ENCODE measurements around the gene PSMB1. TPM values are rescaled to one million over a fixed set of nuclear protein-coding genes. Genes with fewer than 3 reads are reported as not detected.
"Not testable (repeated sequence)": the region's sequence is repeated elsewhere in the genome, so short reads cannot be mapped to it uniquely, and the experiment has no call there.

Gene PSMB1
- total RNA-seq, 1 experiment from 2014 or later = 358 TPM

DNA sequence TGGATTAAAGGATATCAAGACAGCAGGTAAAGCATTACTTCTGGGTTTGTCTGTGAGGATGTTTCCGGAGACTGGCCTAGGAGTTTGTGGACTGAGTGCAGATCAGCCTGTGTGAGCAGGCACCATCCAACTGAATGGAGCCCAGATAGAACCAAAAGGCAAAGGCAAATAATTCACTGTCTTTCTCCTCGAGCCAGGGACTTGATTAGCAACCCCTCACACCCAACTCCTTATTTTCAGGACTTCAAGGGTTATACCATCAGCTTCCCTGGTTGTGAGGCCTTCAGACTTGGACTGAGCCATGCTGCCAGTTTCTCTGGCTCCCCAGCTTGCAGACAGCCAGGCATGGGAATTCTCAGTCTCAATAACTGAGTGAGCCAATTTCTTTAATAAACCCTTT lies 19.3 kb downstream of the PSMB1 start:
- peaks cover 63% of the 10 kb centered on the region for H3K36me3 ChIP-seq (ENCODE audit: insufficient read depth, low read length, poor library complexity, severe bottlenecking)
- BruUV-seq (replicated peaks) = no TSS peak
- POLR2A ChIA-PET (ENCODE audit: low non-redundant PET) = no interaction called here

GRCh38 chr6:170532867-170533488 lies 20.1 kb downstream of the PSMB1 start:
- BruUV-seq (replicated peaks) = no TSS peak
- H3K27me3 ChIP-seq (replicated peaks; ENCODE audit: insufficient read depth, low read depth, low read length, poor library complexity) = no peaks in the 10 kb centered on the region
- no peak overlapping the region for H3K27ac ChIP-seq (ENCODE audit: low read depth, low read length, poor library complexity, severe bottlenecking)
- TF ChIP-seq, protein P1, sequence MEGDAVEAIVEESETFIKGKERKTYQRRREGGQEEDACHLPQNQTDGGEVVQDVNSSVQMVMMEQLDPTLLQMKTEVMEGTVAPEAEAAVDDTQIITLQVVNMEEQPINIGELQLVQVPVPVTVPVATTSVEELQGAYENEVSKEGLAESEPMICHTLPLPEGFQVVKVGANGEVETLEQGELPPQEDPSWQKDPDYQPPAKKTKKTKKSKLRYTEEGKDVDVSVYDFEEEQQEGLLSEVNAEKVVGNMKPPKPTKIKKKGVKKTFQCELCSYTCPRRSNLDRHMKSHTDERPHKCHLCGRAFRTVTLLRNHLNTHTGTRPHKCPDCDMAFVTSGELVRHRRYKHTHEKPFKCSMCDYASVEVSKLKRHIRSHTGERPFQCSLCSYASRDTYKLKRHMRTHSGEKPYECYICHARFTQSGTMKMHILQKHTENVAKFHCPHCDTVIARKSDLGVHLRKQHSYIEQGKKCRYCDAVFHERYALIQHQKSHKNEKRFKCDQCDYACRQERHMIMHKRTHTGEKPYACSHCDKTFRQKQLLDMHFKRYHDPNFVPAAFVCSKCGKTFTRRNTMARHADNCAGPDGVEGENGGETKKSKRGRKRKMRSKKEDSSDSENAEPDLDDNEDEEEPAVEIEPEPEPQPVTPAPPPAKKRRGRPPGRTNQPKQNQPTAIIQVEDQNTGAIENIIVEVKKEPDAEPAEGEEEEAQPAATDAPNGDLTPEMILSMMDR (conservative IDR thresholded peaks at IDR 0.05; ENCODE audit: low read depth, low read length) = no peak
- TF ChIP-seq EZH2 (IDR thresholded peaks at IDR 0.05; ENCODE audit: borderline replicate concordance, low read depth, low read length, poor library complexity, severe bottlenecking) = no peak
- DNase-seq (ENCODE audit: low spot score) = no peak
- H3K36me3 ChIP-seq (ENCODE audit: insufficient read depth, low read length, poor library complexity, severe bottlenecking) = peaks cover 54% of the 10 kb centered on the region
- H3K4me1 ChIP-seq (ENCODE audit: insufficient read depth, low read length, poor library complexity, severe bottlenecking) = no peaks in the 10 kb centered on the region
- POLR2A ChIA-PET (ENCODE audit: low non-redundant PET) = no interaction called here
- H3K4me3 ChIP-seq (ENCODE audit: low read depth, low read length, poor library complexity, severe bottlenecking) = no peak overlapping the region
- intact Hi-C loops (cut with micrococcal nuclease; ENCODE audit: unreplicated experiment) = loop anchor here (5.0 kb wide), 2 partner anchors 701 to 741 kb away; no protein-coding TSS in a partner anchor
- no peaks in the 10 kb centered on the region for H3K9me3 ChIP-seq (ENCODE audit: low read depth, low read length, poor library complexity, severe bottlenecking)
- CTCF ChIA-PET = no interaction called here

More for the DNA sequence above, 19.3 kb downstream of the PSMB1 start:
- TF ChIP-seq, protein P1 (conservative IDR thresholded peaks at IDR 0.05; ENCODE audit: low read depth, low read length) = no peak
- TF ChIP-seq EZH2 (IDR thresholded peaks at IDR 0.05; ENCODE audit: borderline replicate concordance, low read depth, low read length, poor library complexity, severe bottlenecking) = no peak
- no peak overlapping the region for H3K4me3 ChIP-seq (ENCODE audit: low read depth, low read length, poor library complexity, severe bottlenecking)
- intact Hi-C loops (cut with micrococcal nuclease; ENCODE audit: unreplicated experiment) = loop anchor here (5.0 kb wide), 2 partner anchors 701 to 741 kb away; no protein-coding TSS in a partner anchor
- no peaks in the 10 kb centered on the region for H3K4me1 ChIP-seq (ENCODE audit: insufficient read depth, low read length, poor library complexity, severe bottlenecking)
- no peak for DNase-seq (ENCODE audit: low spot score)
- CTCF ChIA-PET = no interaction called here
- no peaks in the 10 kb centered on the region for H3K9me3 ChIP-seq (ENCODE audit: low read depth, low read length, poor library complexity, severe bottlenecking)
- no peaks in the 10 kb centered on the region for H3K27me3 ChIP-seq (replicated peaks; ENCODE audit: insufficient read depth, low read depth, low read length, poor library complexity)
- no peak overlapping the region for H3K27ac ChIP-seq (ENCODE audit: low read depth, low read length, poor library complexity, severe bottlenecking)

DNA sequence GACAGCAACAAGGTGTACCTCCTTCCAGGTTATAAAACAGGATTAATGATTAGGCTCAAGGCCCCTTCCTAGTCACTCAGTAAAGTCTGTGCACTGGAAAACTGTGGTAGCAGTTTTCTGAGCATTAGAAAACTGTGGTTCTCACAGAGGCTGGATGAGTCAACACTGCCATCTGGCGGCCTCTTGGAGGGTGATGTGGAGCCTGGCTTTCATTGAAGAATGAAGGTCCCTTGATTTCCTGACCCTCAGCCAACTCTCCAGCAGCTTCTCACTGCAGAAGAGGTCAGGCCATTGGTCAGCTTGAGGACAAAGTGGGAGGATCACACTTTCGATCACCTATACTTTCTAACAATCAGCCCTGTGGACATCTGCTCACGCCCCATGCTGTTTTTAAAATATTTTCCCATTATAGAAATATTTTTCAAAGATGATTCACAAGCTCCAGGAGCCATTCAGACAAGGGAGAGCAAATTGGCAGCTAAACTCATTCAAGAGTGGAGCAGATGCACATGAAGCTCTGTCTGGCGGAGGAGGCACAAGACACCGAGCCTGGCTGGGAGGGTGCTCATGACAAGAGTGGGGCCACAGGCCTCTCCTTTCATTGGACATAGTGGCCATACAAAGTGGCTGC lies 23.2 kb downstream of the PSMB1 start:
- Histone ChIP-seq H3K4me3 (ENCODE audit: low read depth, low read length, poor library complexity, severe bottlenecking) (no peak overlapping the region), H3K4me1 (ENCODE audit: insufficient read depth, low read length, poor library complexity, severe bottlenecking) (no peaks in the 10 kb centered on the region), H3K27me3 (replicated peaks; ENCODE audit: insufficient read depth, low read depth, low read length, poor library complexity) (no peaks in the 10 kb centered on the region), H3K27ac (ENCODE audit: low read depth, low read length, poor library complexity, severe bottlenecking) (no peak overlapping the region), H3K36me3 (ENCODE audit: insufficient read depth, low read length, poor library complexity, severe bottlenecking) (peaks cover 24% of the 10 kb centered on the region), H3K9me3 (ENCODE audit: low read depth, low read length, poor library complexity, severe bottlenecking) (no peaks in the 10 kb centered on the region)
- peak; percentile 75 for DNase-seq (ENCODE audit: low spot score)
- TF ChIP-seq, protein P1 (conservative IDR thresholded peaks at IDR 0.05; ENCODE audit: low read depth, low read length) = peak; percentile 88
- no peak for TF ChIP-seq EZH2 (IDR thresholded peaks at IDR 0.05; ENCODE audit: borderline replicate concordance, low read depth, low read length, poor library complexity, severe bottlenecking)
- POLR2A ChIA-PET (ENCODE audit: low non-redundant PET) = no interaction called here
- CTCF ChIA-PET = interaction anchor here (0.9 kb wide), 1 partner anchor 740 kb away, joined by 3 read pairs; no protein-coding TSS in a partner anchor
- intact Hi-C loops (cut with micrococcal nuclease; ENCODE audit: unreplicated experiment) = loop anchor here (5.0 kb wide), 4 partner anchors 698 to 1638 kb away; partner anchors contain the start of gene PHF10
- BruUV-seq (replicated peaks) = no TSS peak

DNA sequence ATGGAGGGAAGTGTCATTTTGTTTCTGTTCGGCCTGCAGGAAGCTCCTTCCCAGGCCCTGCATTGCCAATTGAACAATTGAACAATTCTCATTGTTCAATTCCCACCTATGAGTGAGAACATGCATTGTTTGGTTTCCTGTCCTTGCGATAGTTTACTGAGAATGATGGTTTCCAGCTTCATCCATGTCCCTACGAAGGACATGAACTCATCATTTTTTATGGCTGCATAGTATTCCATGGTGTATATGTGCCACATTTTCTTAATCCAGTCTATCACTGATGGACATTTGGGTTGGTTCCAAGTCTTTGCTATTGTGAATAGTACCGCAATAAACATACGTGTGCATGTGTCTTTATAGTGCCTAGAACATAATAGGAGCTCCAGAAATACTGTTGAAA lies 25.1 kb downstream of the PSMB1 start:
- H3K27me3 ChIP-seq (replicated peaks; ENCODE audit: insufficient read depth, low read depth, low read length, poor library complexity); H3K27ac ChIP-seq (ENCODE audit: low read depth, low read length, poor library complexity, severe bottlenecking); DNase-seq (ENCODE audit: low spot score); H3K36me3 ChIP-seq (ENCODE audit: insufficient read depth, low read length, poor library complexity, severe bottlenecking); BruUV-seq (replicated peaks); H3K4me3 ChIP-seq (ENCODE audit: low read depth, low read length, poor library complexity, severe bottlenecking); CTCF ChIA-PET; H3K4me1 ChIP-seq (ENCODE audit: insufficient read depth, low read length, poor library complexity, severe bottlenecking); H3K9me3 ChIP-seq (ENCODE audit: low read depth, low read length, poor library complexity, severe bottlenecking): not testable (repeated sequence)
- intact Hi-C loops (cut with micrococcal nuclease; ENCODE audit: unreplicated experiment) = loop anchor here (5.0 kb wide), 2 partner anchors 806 to 1636 kb away; partner anchors contain the start of gene PHF10
- POLR2A ChIA-PET (ENCODE audit: low non-redundant PET) = interaction anchor here (0.6 kb wide), 1 partner anchor 845 kb away, joined by 3 read pairs; no protein-coding TSS in a partner anchor

Measured in A673 (cell line).